HCT116 (cell line): ENCODE results near the gene APP. TPM values are rescaled to one million over a fixed set of nuclear protein-coding genes. Genes with fewer than 3 reads are reported as not detected.

Source experiments
- ATAC-seq: fragments of 200-7000 bp; cut with Tn5 transposase; 2 replicates; pipeline ENCODE4 v1.9.1; 2020; ENCODE audit warnings: mild to moderate bottlenecking, moderate library complexity
- BruUV-seq: library from RNA; stranded (reverse); fragments of 400-500 nt; replicated peaks from 2 replicates; lab custom pipeline; 2021; lab: Mats Ljungman, UMichigan
- CTCF ChIA-PET: fragments of 300-600 bp; sonication (Branson Sonifier 250); formaldehyde crosslinking; loops from one replicate; lab custom pipeline; 2021; ENCODE audit warnings: antibody characterized with exemption; lab: Charles Lee
- POLR2A ChIA-PET: fragments of 300-600, 350-600 bp; sonication (Branson Sonifier 250); formaldehyde crosslinking; loops from one replicate; lab custom pipeline; 2021; ENCODE audit warnings: antibody characterized with exemption; lab: Charles Lee
- RAD21 ChIA-PET, 2 experiments: fragments of 300-600 bp; sonication (Branson Sonifier 250); formaldehyde crosslinking; loops; one replicate each; lab custom pipeline; 2023; ENCODE audit warnings: low total read pairs in 2 of 2; ENCODE audit not compliant: uncharacterized antibody in 2 of 2, unreplicated experiment in 2 of 2, low non-redundant PET in 1 of 2; lab: Charles Lee
- DNase-seq: peaks from one replicate; pipeline ENCODE4 v3.0.0-alpha.2; 2010; ENCODE audit warnings: low read depth, low spot score
- H2AFZ ChIP-seq: fragments of 200-600 bp; shearing (Covaris generic), sonication (generic); 2 replicates; pipeline ENCODE4 v1.6.1; 2017; ENCODE audit warnings: low read depth, mixed run types, mixed read lengths, antibody characterized with exemption, low read length; ENCODE audit not compliant: poor library complexity, severe bottlenecking
- H3K27ac ChIP-seq: 2 replicates; pipeline ENCODE4 v1.5.1; 2012; ENCODE audit warnings: low read depth, low read length
- H3K27me3 ChIP-seq: fragments of 200-600 bp; sonication (generic); 2 replicates; pipeline ENCODE4 v1.6.1; 2016; ENCODE audit warnings: mixed run types, low read length, mixed read lengths; ENCODE audit not compliant: insufficient read depth
- H3K36me3 ChIP-seq, 2 experiments: fragments of 200-500 bp in 1 of 2; fragments of 200-600 bp in 1 of 2; sonication (Bioruptor generic) in 1 of 2; sonication (generic) in 1 of 2; 2 replicates each; pipeline versions ENCODE4 v1.5.1 to v1.6.1; 2014 to 2016; ENCODE audit warnings: low read length in 2 of 2, inconsistent platforms in 1 of 2, mixed read lengths in 1 of 2, mixed run types in 1 of 2; ENCODE audit not compliant: insufficient read depth in 2 of 2, control insufficient read depth in 1 of 2
- H3K4me1 ChIP-seq, 2 experiments: fragments of 200-600 bp in 1 of 2; sonication (generic) in 1 of 2; 2 replicates each; pipeline versions ENCODE4 v1.5.1 to v1.6.1; 2012 to 2017; ENCODE audit warnings: low read length in 2 of 2, inconsistent platforms in 1 of 2, mild to moderate bottlenecking in 1 of 2, mixed read lengths in 1 of 2, mixed run types in 1 of 2, moderate library complexity in 1 of 2; ENCODE audit not compliant: insufficient read depth in 2 of 2, control insufficient read depth in 1 of 2
- H3K4me2 ChIP-seq: fragments of 200-600 bp; sonication (generic); 2 replicates; pipeline ENCODE4 v1.6.1; 2017; ENCODE audit warnings: mixed run types, low read length, mixed read lengths
- H3K4me3 ChIP-seq, 2 experiments: fragments of 200-600 bp in 1 of 2; sonication (generic) in 1 of 2; replicated peaks in 1 of 2; 2 replicates each; pipeline ENCODE4 v1.5.1; 2011 to 2016; ENCODE audit warnings: low read length in 2 of 2, control low read depth in 1 of 2, low read depth in 1 of 2, mild to moderate bottlenecking in 1 of 2, mixed read lengths in 1 of 2, mixed run types in 1 of 2
- H3K79me2 ChIP-seq: fragments of 200-600 bp; sonication (generic); 2 replicates; pipeline ENCODE4 v1.6.1; 2017; ENCODE audit warnings: mild to moderate bottlenecking, mixed run types, low read length, moderate library complexity, mixed read lengths; ENCODE audit not compliant: insufficient read depth
- H3K9ac ChIP-seq: fragments of 200-600 bp; sonication (generic); 2 replicates; pipeline ENCODE4 v1.6.1; 2016; ENCODE audit warnings: low read length, mixed read lengths
- H3K9me2 ChIP-seq: fragments of 200-600 bp; sonication (generic), shearing (Covaris generic); 2 replicates; pipeline ENCODE4 v1.6.1; 2017; ENCODE audit warnings: mixed run types, mild to moderate bottlenecking, moderate library complexity; ENCODE audit not compliant: insufficient read depth
- H3K9me3 ChIP-seq, 2 experiments: fragments of 200-500 bp in 1 of 2; fragments of 200-600 bp in 1 of 2; sonication (Bioruptor generic) in 1 of 2; sonication (generic) in 1 of 2; 2 replicates each; pipeline ENCODE4 v1.6.1; 2014 to 2017; ENCODE audit warnings: low read length in 2 of 2, mixed read lengths in 2 of 2, inconsistent platforms in 1 of 2, low read depth in 1 of 2, mild to moderate bottlenecking in 1 of 2, mixed run types in 1 of 2, moderate library complexity in 1 of 2; ENCODE audit not compliant: control insufficient read depth in 1 of 2, insufficient read depth in 1 of 2
- H4K20me1 ChIP-seq: fragments of 200-600 bp; sonication (generic), shearing (Covaris generic); 2 replicates; pipeline ENCODE4 v1.6.1; 2017; ENCODE audit warnings: mixed run types, mild to moderate bottlenecking, moderate library complexity; ENCODE audit not compliant: insufficient read depth
- CTCF ChIP-seq, 3 experiments: fragments of 200-600 bp in 1 of 3; sonication (generic) in 1 of 3; IDR thresholded peaks in 2 of 3; conservative IDR thresholded peaks in 1 of 3; 2 replicates each; pipeline ENCODE4 v1.5.1; 2012 to 2017; ENCODE audit warnings: low read depth in 2 of 3, low read length in 2 of 3, antibody characterized with exemption in 1 of 3, borderline replicate concordance in 1 of 3, control low read depth in 1 of 3, mild to moderate bottlenecking in 1 of 3, mixed read lengths in 1 of 3, mixed run types in 1 of 3, moderate library complexity in 1 of 3; ENCODE audit not compliant: insufficient read depth in 1 of 3
- EZH2phosphoT487 ChIP-seq: fragments of 200-600 bp; IDR thresholded peaks from 2 replicates; pipeline ENCODE4 v1.6.1; 2018; ENCODE audit warnings: antibody characterized with exemption, borderline replicate concordance
- MAX ChIP-seq: IDR thresholded peaks from 2 replicates; pipeline ENCODE4 v1.6.1; 2012
- POLR2AphosphoS5 ChIP-seq: IDR thresholded peaks from 2 replicates; pipeline ENCODE4 v1.6.1; 2011; ENCODE audit warnings: mild to moderate bottlenecking, low read depth, low read length, moderate library complexity
- ZBTB33 ChIP-seq: IDR thresholded peaks from 2 replicates; pipeline ENCODE4 v1.6.1; 2011; ENCODE audit warnings: mild to moderate bottlenecking, low read length, moderate library complexity; ENCODE audit not compliant: insufficient replicate concordance; ENCODE audit errors: extremely low read depth
- intact Hi-C: fragments of 100-400 bp; cut with micrococcal nuclease; formaldehyde crosslinking; loops from 2 replicates; pipeline ENCODE4 v1.10.0; 2022
- total RNA-seq: library from RNA; stranded (reverse); gene quantifications from one replicate; pipeline ENCODE4 v1.2.1, GENCODE V29; 2021; ENCODE audit not compliant: unreplicated experiment

APP gene
- total RNA-seq, 1 experiment from 2014 or later = 267 TPM

- no peak for TF ChIP-seq ZBTB33
Measured at GRCh38 chr21:25887646-25888306, 282.8 kb downstream of the APP start (continued).

- intact Hi-C loops = no loop called here
- Histone ChIP-seq H4K20me1 (no peaks in the 10 kb centered on the region), H3K9ac (no peak overlapping the region), H3K9me2 (no peaks in the 10 kb centered on the region), H3K4me3 (no peak overlapping the region), H3K4me1 (no peaks in the 10 kb centered on the region), H3K9me3 (no peaks in the 10 kb centered on the region), H3K27ac (no peak overlapping the region), H3K79me2 (no peaks in the 10 kb centered on the region), H3K4me2 (no peak overlapping the region)
- BruUV-seq = no TSS peak
- ATAC-seq = peak; percentile 46; the same call in 1 of the 2 replicates
- CTCF ChIA-PET = interaction anchor here (1.1 kb wide), 1 partner anchor 284 kb away, joined by 3 read pairs; no protein-coding TSS in a partner anchor
- POLR2A ChIA-PET = no interaction called here
- RAD21 ChIA-PET = interaction anchor here in 1 of 2 experiments (0.6 kb wide), 1 partner anchor 43 kb away, joined by 4 read pairs; no protein-coding TSS in a partner anchor
- DNase-seq = no peak
- peak in 2 of 3 experiments; percentile 12 to 33; a peak in 3 of 6 replicates for TF ChIP-seq CTCF (IDR thresholded peaks at IDR 0.05 in 2 of 3, conservative IDR thresholded peaks at IDR 0.05 in 1 of 3; ENCODE audit: borderline replicate concordance in 1 of 3, insufficient read depth in 1 of 3, low read depth in 2 of 3, low read length in 2 of 3)
- no peak for TF ChIP-seq EZH2phosphoT487
- TF ChIP-seq MAX = no peak
- TF ChIP-seq POLR2AphosphoS5 = no peak
- TF ChIP-seq, all 23 proteins: peak for 1
- Histone ChIP-seq H3K36me3 (peaks cover 5 to 6% of the 10 kb centered on the region in 2 experiments; a peak in 2 of 4 replicates), H3K27me3 (no peaks in the 10 kb centered on the region), H2AFZ (no peak overlapping the region)
Measured at GRCh38 chr21:25887166-25887565, 283.4 kb downstream of the APP start.
